Lung (tissue), 12 donors: ENCODE data around the gene ATP8B4. TPM values are rescaled to one million over a fixed set of nuclear protein-coding genes. Genes with fewer than 3 reads are reported as not detected.

Experiments used
- ATAC-seq: fragments of 200-7000 bp; cut with Tn5 transposase; one replicate; pipeline ENCODE4 v1.9.1; 2020; ENCODE audit warnings: moderate number of reproducible peaks; ENCODE audit not compliant: insufficient read depth, low FRiP score
- DNase-seq, 3 donors: peaks; one replicate each; pipeline ENCODE4 v3.0.0-alpha.2; 2013 to 2017
- H3K27ac ChIP-seq, 2 donors: one replicate each; pipeline ENCODE4 v1.5.1; 2013; ENCODE audit warnings: mild to moderate bottlenecking in 2 of 2, moderate library complexity in 2 of 2, control low read depth in 1 of 2, inconsistent platforms in 1 of 2, low read depth in 1 of 2, low read length in 1 of 2
- H3K27me3 ChIP-seq, 3 donors: one replicate each; pipeline ENCODE4 v1.5.1; 2013; ENCODE audit warnings: low read length in 2 of 3; ENCODE audit not compliant: control insufficient read depth in 3 of 3, insufficient read depth in 3 of 3
- H3K36me3 ChIP-seq, 4 donors: one replicate each; pipeline ENCODE4 v1.5.1; 2013; ENCODE audit warnings: low read length in 4 of 4, mild to moderate bottlenecking in 1 of 4, moderate library complexity in 1 of 4; ENCODE audit not compliant: control insufficient read depth in 4 of 4, insufficient read depth in 4 of 4
- H3K4me1 ChIP-seq, 5 donors: one replicate each; pipeline ENCODE4 v1.5.1; 2013; ENCODE audit warnings: low read length in 5 of 5, mild to moderate bottlenecking in 2 of 5, moderate library complexity in 1 of 5; ENCODE audit not compliant: control insufficient read depth in 5 of 5, insufficient read depth in 5 of 5
- H3K4me3 ChIP-seq: one replicate; pipeline ENCODE4 v1.5.1; 2013; ENCODE audit warnings: mild to moderate bottlenecking, control low read depth, moderate library complexity
- H3K9ac ChIP-seq, 2 donors: one replicate each; pipeline ENCODE4 v1.5.1; 2013; ENCODE audit warnings: low read length in 2 of 2, control low read depth in 1 of 2; ENCODE audit not compliant: insufficient read depth in 1 of 2
- H3K9me3 ChIP-seq, 4 donors: one replicate each; pipeline ENCODE4 v1.5.1; 2013; ENCODE audit warnings: low read length in 3 of 4, mild to moderate bottlenecking in 1 of 4, moderate library complexity in 1 of 4; ENCODE audit not compliant: control insufficient read depth in 4 of 4, insufficient read depth in 3 of 4
- WGBS, 2 donors: extraction: QIAGEN DNeasy Blood & Tissue Kit; methylation state at CpG; one replicate each; pipeline ENCODE4 v1.1.7; 2013; 5-methylcytosine and 5-hydroxymethylcytosine counted together
- polyA plus RNA-seq, 2 donors: library from polyadenylated mRNA; stranded (reverse); fragments of 200-250 nt; gene quantifications; one replicate each; pipeline ENCODE4 v1.2.1, GENCODE V29; 2013
- total RNA-seq, 2 donors: library from RNA; depleted of rRNA in 1 of 2; stranded (reverse); fragments of >200 nt in 1 of 2; gene quantifications; one replicate each; pipeline ENCODE4 v1.2.1, GENCODE V29; 2014 to 2021
- TF ChIP-seq, protein P1 (sequence below): IDR thresholded peaks from 2 replicates; pipeline ENCODE4 v1.5.1; 2012; ENCODE audit warnings: mild to moderate bottlenecking; ENCODE audit errors: control extremely low read depth, extremely low read depth
- donor health status: control.
- donor health status: control.
- donor health status: Bipolar disorder and iron deficiency.
- donor health status: healthy.
- donor health status: DM: yes; HTN: yes; CAD: no.

Gene ATP8B4
- total and polyA plus RNA-seq, 4 donors: 1.6 to 23.1 (median 3.3) TPM

DNA sequence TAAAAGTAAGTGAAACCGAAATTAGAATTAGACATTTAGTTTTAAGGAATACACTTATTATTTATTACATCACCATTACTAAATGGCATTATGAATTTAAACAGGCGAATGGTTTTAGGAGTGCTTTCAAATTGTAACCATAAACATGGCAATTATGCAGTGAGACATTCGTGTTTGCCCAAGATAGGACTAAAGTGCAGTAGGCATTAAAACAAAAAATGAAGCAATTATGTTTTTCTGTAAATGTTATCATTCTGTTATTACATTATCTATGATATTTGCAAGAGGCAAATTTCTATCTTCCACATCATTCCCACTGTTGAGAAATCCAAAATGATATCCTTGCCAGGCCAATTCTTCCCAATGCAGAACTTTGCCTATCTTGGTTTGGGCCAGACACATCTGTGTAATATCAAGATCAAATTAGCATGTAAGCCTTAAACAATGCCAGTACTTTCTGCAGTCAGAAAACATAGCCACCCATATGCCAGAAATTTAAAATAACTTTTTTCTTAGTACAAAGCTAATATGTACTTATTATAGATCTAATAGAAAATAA is 156.9 kb downstream of the ATP8B4 start:
- ATAC-seq (no peak), DNase-seq (peak in 1 of 3 donors; percentile 18)
- H3K9me3 ChIP-seq: peaks cover 0 to 2% (median 0%) of the 10 kb centered on the region in 4 donors
- no peak overlapping the region for H3K27ac ChIP-seq
- no peaks in the 10 kb centered on the region for H3K27me3 ChIP-seq
- no peak overlapping the region for H3K9ac ChIP-seq
- no peaks in the 10 kb centered on the region for H3K4me1 ChIP-seq
- WGBS, 2 donors: 82 to 96% methylated on average over 3 of the region's 3 CpGs
- H3K4me3 ChIP-seq: no peak overlapping the region
- H3K36me3 ChIP-seq: no peaks in the 10 kb centered on the region
- TF ChIP-seq, protein P1, sequence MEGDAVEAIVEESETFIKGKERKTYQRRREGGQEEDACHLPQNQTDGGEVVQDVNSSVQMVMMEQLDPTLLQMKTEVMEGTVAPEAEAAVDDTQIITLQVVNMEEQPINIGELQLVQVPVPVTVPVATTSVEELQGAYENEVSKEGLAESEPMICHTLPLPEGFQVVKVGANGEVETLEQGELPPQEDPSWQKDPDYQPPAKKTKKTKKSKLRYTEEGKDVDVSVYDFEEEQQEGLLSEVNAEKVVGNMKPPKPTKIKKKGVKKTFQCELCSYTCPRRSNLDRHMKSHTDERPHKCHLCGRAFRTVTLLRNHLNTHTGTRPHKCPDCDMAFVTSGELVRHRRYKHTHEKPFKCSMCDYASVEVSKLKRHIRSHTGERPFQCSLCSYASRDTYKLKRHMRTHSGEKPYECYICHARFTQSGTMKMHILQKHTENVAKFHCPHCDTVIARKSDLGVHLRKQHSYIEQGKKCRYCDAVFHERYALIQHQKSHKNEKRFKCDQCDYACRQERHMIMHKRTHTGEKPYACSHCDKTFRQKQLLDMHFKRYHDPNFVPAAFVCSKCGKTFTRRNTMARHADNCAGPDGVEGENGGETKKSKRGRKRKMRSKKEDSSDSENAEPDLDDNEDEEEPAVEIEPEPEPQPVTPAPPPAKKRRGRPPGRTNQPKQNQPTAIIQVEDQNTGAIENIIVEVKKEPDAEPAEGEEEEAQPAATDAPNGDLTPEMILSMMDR: no peak

- Histone ChIP-seq H3K27me3 (no peaks in the 10 kb centered on the region), H3K4me1 (no peaks in the 10 kb centered on the region), H3K4me3 (no peak overlapping the region), H3K36me3 (no peaks in the 10 kb centered on the region), H3K27ac (no peak overlapping the region), H3K9me3 (peaks cover 0 to 8% (median 0%) of the 10 kb centered on the region in 4 donors), H3K9ac (no peak overlapping the region)
- TF ChIP-seq, protein P1: no peak
- 78 to 81% methylated on average over 3 of the region's 3 CpGs for WGBS, 2 donors
- no peak for ATAC-seq
- DNase-seq: no peak
Observed at GRCh38 chr15:49953421-49953820, 165.6 kb downstream of the ATP8B4 start.

DNA sequence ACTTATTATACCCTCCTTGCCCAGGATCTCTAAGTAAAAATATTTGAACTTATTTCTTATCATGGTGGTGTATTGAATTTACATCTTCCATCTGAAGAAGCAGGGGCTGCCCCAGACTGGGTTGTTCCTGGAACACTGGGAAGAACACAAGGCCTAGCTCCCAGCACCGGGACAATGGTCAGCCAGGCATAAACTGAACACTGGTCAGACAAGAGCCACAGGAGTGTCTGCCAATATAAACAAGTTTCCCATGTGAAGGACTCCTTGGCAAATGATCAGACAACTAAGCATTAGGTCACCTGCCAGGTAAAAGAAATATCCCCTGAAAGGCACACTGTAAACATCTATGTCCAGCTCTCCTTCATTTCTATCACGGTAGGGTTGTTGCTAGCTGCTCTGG is 172.4 kb downstream of the ATP8B4 start:
- 56 to 86% methylated on average over 2 of the region's 2 CpGs for WGBS, 2 donors
- no peak overlapping the region for H3K27ac ChIP-seq
- TF ChIP-seq, protein P1: no peak
- H3K27me3 ChIP-seq: no peaks in the 10 kb centered on the region
- peaks cover 0 to 15% (median under 1%) of the 10 kb centered on the region in 4 donors for H3K9me3 ChIP-seq
- H3K36me3 ChIP-seq: no peaks in the 10 kb centered on the region
- H3K4me3 ChIP-seq: no peak overlapping the region
- DNase-seq (no peak), ATAC-seq (no peak)
- H3K4me1 ChIP-seq: no peaks in the 10 kb centered on the region
- no peak overlapping the region for H3K9ac ChIP-seq

GRCh38 chr15:49934487-49934886 is 184.5 kb downstream of the ATP8B4 start:
- Histone ChIP-seq H3K9ac (no peak overlapping the region), H3K9me3 (no peaks in the 10 kb centered on the region), H3K4me1 (no peaks in the 10 kb centered on the region), H3K27ac (no peak overlapping the region), H3K36me3 (no peaks in the 10 kb centered on the region), H3K4me3 (no peak overlapping the region), H3K27me3 (no peaks in the 10 kb centered on the region)
- WGBS, 2 donors: 91 to 92% methylated on average over 2 of the region's 2 CpGs
- ATAC-seq: no peak
- DNase-seq: no peak
- TF ChIP-seq, protein P1: no peak
